Islet precursor cell (in vitro differentiated cells): ENCODE results near the gene RFX5.
"Not testable (repeated sequence)": the region's sequence is repeated elsewhere in the genome, so short reads cannot be mapped to it uniquely, and the experiment has no call there.

Source experiments
- DNase-seq: peaks from one replicate; pipeline ENCODE4 v3.0.0-alpha.2; 2018

Gene RFX5

GRCh38 chr1:151346769-151347522 lies at the start of gene RFX5:
RFX5 (minus strand) TSS chr1:151347252; CDS start chr1:151346320, 932 bp downstream.
- DNase-seq: peak; percentile 99

- DNase-seq: not testable (repeated sequence)
Observed at GRCh38 chr1:151396265-151396664, 49.2 kb upstream of the RFX5 start.

- no peak for DNase-seq
Observed at GRCh38 chr1:151393583-151393982, 46.5 kb upstream of the RFX5 start.

GRCh38 chr1:151391079-151391563 lies 44.1 kb upstream of the RFX5 start:
- no peak for DNase-seq

- not testable (repeated sequence) for DNase-seq
Observed at GRCh38 chr1:151390221-151391078, 43.4 kb upstream of the RFX5 start.

- no peak for DNase-seq
Observed at GRCh38 chr1:151386002-151386401, 39.0 kb upstream of the RFX5 start.

GRCh38 chr1:151384584-151384983 lies 37.5 kb upstream of the RFX5 start:
- DNase-seq: no peak

GRCh38 chr1:151377150-151377884 lies 30.3 kb upstream of the RFX5 start:
- no peak for DNase-seq

GRCh38 chr1:151373196-151373595 lies 26.1 kb upstream of the RFX5 start:
- no peak for DNase-seq

GRCh38 chr1:151372058-151372934 lies 25.2 kb upstream of the RFX5 start, which contains the start of gene SELENBP1:
SELENBP1 (minus strand) TSS chr1:151372705; CDS start chr1:151372641, 64 bp downstream.
- DNase-seq: peak; percentile 84

GRCh38 chr1:151371370-151372057 lies 24.5 kb upstream of the RFX5 start:
- no peak for DNase-seq

GRCh38 chr1:151370211-151370911 lies 23.3 kb upstream of the RFX5 start:
- DNase-seq: no peak

GRCh38 chr1:151369621-151370048 lies 22.6 kb upstream of the RFX5 start:
- DNase-seq: no peak

- DNase-seq: no peak
Observed at GRCh38 chr1:151369302-151369610, 22.2 kb upstream of the RFX5 start.

GRCh38 chr1:151368393-151369301 lies 21.6 kb upstream of the RFX5 start:
- DNase-seq: no peak

- DNase-seq: no peak
Observed at GRCh38 chr1:151367658-151368392, 20.8 kb upstream of the RFX5 start.

GRCh38 chr1:151364996-151365395 lies 17.9 kb upstream of the RFX5 start:
- no peak for DNase-seq

- DNase-seq: no peak
Observed at GRCh38 chr1:151362308-151363155, 15.5 kb upstream of the RFX5 start.
